OCI-LY7 (cell line): ENCODE results near the gene MAP4. TPM values are rescaled to one million over a fixed set of nuclear protein-coding genes. Genes with fewer than 3 reads are reported as not detected.

ENCODE experiments used
- BruUV-seq: library from RNA; stranded (reverse); fragments of 400-500 nt; replicated peaks from 2 replicates; lab custom pipeline; 2021; lab: Mats Ljungman, UMichigan
- CTCF ChIA-PET: fragments of 300-600 bp; sonication (Branson Sonifier 250); formaldehyde crosslinking; loops from one replicate; lab custom pipeline; 2022; ENCODE audit warnings: antibody characterized with exemption; ENCODE audit not compliant: unreplicated experiment; lab: Charles Lee
- POLR2A ChIA-PET: fragments of 300-600 bp; sonication (Branson Sonifier 250); formaldehyde crosslinking; loops from one replicate; lab custom pipeline; 2022; ENCODE audit warnings: antibody characterized with exemption; lab: Charles Lee
- DNase-seq: peaks from one replicate; pipeline ENCODE4 v3.0.0-alpha.2; 2015; ENCODE audit warnings: low spot score
- H2AFZ ChIP-seq: fragments of 200-600 bp; sonication (generic), shearing (Covaris generic); 2 replicates; pipeline ENCODE4 v1.6.1; 2014; ENCODE audit warnings: mild to moderate bottlenecking, antibody characterized with exemption, low read length, moderate library complexity
- H3K27ac ChIP-seq: fragments of 200-600 bp; sonication (generic); 2 replicates; pipeline ENCODE4 v1.5.1; 2014; ENCODE audit warnings: mixed run types, low read depth, mild to moderate bottlenecking, moderate library complexity, low read length, inconsistent platforms; ENCODE audit not compliant: poor library complexity, severe bottlenecking
- H3K36me3 ChIP-seq: fragments of 200-600 bp; sonication (generic); 2 replicates; pipeline ENCODE4 v1.6.1; 2014; ENCODE audit warnings: mild to moderate bottlenecking, antibody characterized with exemption, low read length, moderate library complexity, mixed read lengths; ENCODE audit not compliant: insufficient read depth
- H3K4me1 ChIP-seq: fragments of 200-600 bp; sonication (generic); 2 replicates; pipeline ENCODE4 v1.5.1; 2014; ENCODE audit warnings: mild to moderate bottlenecking, low read length; ENCODE audit not compliant: insufficient read depth, poor library complexity, severe bottlenecking
- H3K4me2 ChIP-seq: fragments of 200-600 bp; sonication (generic); 2 replicates; pipeline ENCODE4 v1.6.1; 2014; ENCODE audit warnings: mild to moderate bottlenecking, low read length
- H3K4me3 ChIP-seq: fragments of 200-600 bp; sonication (generic); 2 replicates; pipeline ENCODE4 v1.5.1; 2014; ENCODE audit warnings: mild to moderate bottlenecking, low read depth, low read length; ENCODE audit not compliant: poor library complexity, severe bottlenecking
- H3K79me2 ChIP-seq: fragments of 200-600 bp; sonication (generic); 2 replicates; pipeline ENCODE4 v1.6.1; 2016; ENCODE audit warnings: low read depth, mild to moderate bottlenecking, low read length, moderate library complexity, mixed read lengths; ENCODE audit not compliant: insufficient read depth
- H3K9me2 ChIP-seq: fragments of 200-600 bp; sonication (generic); 2 replicates; pipeline ENCODE4 v1.6.1; 2016; ENCODE audit warnings: mild to moderate bottlenecking, low read length, mixed read lengths; ENCODE audit not compliant: insufficient read depth
- H3K9me3 ChIP-seq: fragments of 200-600 bp; sonication (generic); 2 replicates; pipeline ENCODE4 v1.6.1; 2014; ENCODE audit warnings: mild to moderate bottlenecking, mixed run types, low read length, mixed read lengths
- H4K20me1 ChIP-seq: fragments of 200-600 bp; sonication (generic); 2 replicates; pipeline ENCODE4 v1.6.1; 2014; ENCODE audit warnings: mild to moderate bottlenecking, antibody characterized with exemption, low read length, moderate library complexity, mixed read lengths; ENCODE audit not compliant: insufficient read depth
- EZH2phosphoT487 ChIP-seq: fragments of 200-600 bp; sonication (generic); IDR thresholded peaks from 2 replicates; pipeline ENCODE4 v1.6.1; 2018; ENCODE audit warnings: low read depth, borderline replicate concordance, mild to moderate bottlenecking, mixed run types, antibody characterized with exemption, low read length, moderate library complexity, mixed read lengths
- intact Hi-C: fragments of 100-400 bp; cut with micrococcal nuclease; formaldehyde crosslinking; loops from one replicate; pipeline ENCODE4 v1.10.0; 2022; ENCODE audit not compliant: unreplicated experiment
- total RNA-seq, 2 experiments: library from RNA; depleted of rRNA in 1 of 2; stranded (reverse); fragments of >200 nt in 1 of 2; shearing (Covaris generic) in 1 of 2; gene quantifications; 2 replicates each; pipeline ENCODE4 v1.2.3, GENCODE V29; 2014 to 2022
- TF ChIP-seq, protein P1 (sequence below): fragments of 200-600 bp; sonication (generic); conservative IDR thresholded peaks from 2 replicates; pipeline ENCODE4 v1.5.1; 2014; ENCODE audit warnings: mild to moderate bottlenecking, antibody characterized with exemption, low read length, moderate library complexity, mixed read lengths

The MAP4 gene
- total RNA-seq, 2 experiments from 2014 or later = 26.1 to 78.4 TPM

DNA sequence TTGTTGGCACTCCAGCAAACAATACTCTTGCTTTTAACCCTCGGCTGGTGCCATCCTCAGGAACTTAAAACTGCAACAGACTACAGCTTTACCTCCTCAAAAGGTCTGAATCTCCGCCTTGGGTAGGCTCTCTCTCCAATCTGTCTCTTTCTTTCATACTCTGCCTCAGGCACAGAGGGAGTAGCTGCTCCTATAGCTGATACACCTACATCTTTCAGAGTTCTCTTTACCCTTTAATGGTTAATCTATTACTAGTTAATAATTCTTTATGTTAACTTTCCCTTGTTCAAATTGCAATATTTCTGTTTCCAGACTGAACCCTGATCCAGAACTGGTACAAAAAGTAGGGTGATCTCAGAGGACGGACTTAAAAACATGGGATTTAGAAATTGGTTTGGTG is 66.2 kb downstream of the MAP4 start:
- H3K4me2 ChIP-seq = no peak overlapping the region
- TF ChIP-seq EZH2phosphoT487 = no peak
- TF ChIP-seq, protein P1, sequence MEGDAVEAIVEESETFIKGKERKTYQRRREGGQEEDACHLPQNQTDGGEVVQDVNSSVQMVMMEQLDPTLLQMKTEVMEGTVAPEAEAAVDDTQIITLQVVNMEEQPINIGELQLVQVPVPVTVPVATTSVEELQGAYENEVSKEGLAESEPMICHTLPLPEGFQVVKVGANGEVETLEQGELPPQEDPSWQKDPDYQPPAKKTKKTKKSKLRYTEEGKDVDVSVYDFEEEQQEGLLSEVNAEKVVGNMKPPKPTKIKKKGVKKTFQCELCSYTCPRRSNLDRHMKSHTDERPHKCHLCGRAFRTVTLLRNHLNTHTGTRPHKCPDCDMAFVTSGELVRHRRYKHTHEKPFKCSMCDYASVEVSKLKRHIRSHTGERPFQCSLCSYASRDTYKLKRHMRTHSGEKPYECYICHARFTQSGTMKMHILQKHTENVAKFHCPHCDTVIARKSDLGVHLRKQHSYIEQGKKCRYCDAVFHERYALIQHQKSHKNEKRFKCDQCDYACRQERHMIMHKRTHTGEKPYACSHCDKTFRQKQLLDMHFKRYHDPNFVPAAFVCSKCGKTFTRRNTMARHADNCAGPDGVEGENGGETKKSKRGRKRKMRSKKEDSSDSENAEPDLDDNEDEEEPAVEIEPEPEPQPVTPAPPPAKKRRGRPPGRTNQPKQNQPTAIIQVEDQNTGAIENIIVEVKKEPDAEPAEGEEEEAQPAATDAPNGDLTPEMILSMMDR = no peak
- H3K4me1 ChIP-seq = no peaks in the 10 kb centered on the region
- POLR2A ChIA-PET = interaction anchor here (0.6 to 1.2 kb wide), 4 partner anchors 12 to 63 kb away, joined by 3 to 6 read pairs (median 4); no protein-coding TSS in a partner anchor
- H4K20me1 ChIP-seq = no peaks in the 10 kb centered on the region
- H3K4me3 ChIP-seq = no peak overlapping the region
- H3K36me3 ChIP-seq = no peaks in the 10 kb centered on the region
- H3K9me2 ChIP-seq = no peaks in the 10 kb centered on the region
- no peak overlapping the region for H2AFZ ChIP-seq
- CTCF ChIA-PET = no interaction called here
- no peaks in the 10 kb centered on the region for H3K79me2 ChIP-seq
- DNase-seq = no peak
- no peak overlapping the region for H3K27ac ChIP-seq
- no TSS peak for BruUV-seq
- intact Hi-C loops = no loop called here
- no peaks in the 10 kb centered on the region for H3K9me3 ChIP-seq

DNA sequence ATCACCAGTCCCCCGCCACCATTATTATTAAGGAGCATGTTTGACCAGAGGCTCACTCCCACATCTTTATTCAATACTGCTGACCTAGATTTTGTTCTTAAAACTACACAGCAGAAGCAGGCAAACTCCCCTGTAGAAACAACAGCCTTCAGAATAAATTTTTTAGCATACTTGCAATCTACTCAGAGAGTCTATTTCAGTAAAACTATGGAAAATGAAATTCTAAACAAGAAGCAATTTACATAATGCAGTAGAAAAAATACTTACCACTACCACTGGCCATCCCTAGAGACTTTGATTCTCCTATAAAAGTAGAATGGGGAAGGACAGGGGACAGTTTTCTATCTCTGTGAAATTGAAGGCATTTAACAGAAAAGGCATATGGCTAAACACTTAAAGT is 76.0 kb downstream of the MAP4 start:
- CTCF ChIA-PET = no interaction called here
- Histone ChIP-seq H4K20me1 (no peaks in the 10 kb centered on the region), H3K4me3 (no peak overlapping the region), H3K79me2 (no peaks in the 10 kb centered on the region), H3K9me3 (no peaks in the 10 kb centered on the region), H3K9me2 (no peaks in the 10 kb centered on the region), H3K4me2 (no peak overlapping the region), H3K4me1 (peaks cover 16% of the 10 kb centered on the region), H3K36me3 (no peaks in the 10 kb centered on the region), H3K27ac (no peak overlapping the region), H2AFZ (no peak overlapping the region)
- no TSS peak for BruUV-seq
- POLR2A ChIA-PET = no interaction called here
- intact Hi-C loops = no loop called here
- DNase-seq = no peak
- TF ChIP-seq, protein P1 = no peak
- no peak for TF ChIP-seq EZH2phosphoT487

DNA sequence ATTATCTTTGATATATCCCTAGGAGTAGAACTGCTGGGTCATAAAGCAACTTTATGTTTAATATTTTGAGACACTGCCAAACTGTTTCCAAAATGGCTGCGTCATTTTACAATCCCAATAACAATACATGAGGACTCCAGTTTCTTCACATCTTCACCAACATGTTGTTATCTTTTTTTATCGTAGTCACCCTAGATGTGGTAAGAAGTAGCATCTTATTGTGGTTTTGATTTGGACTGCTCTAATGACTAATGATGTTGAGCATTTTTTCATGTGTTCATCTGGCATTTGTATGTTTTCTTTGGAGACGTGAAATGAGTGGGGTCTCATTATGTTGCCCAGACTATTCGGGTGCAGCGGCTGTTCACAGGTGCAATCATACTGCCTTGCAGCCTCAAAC is 83.8 kb downstream of the MAP4 start:
- DNase-seq = no peak
- Histone ChIP-seq H4K20me1 (no peaks in the 10 kb centered on the region), H2AFZ (no peak overlapping the region), H3K9me3 (no peaks in the 10 kb centered on the region), H3K4me1 (no peaks in the 10 kb centered on the region), H3K4me3 (no peak overlapping the region), H3K36me3 (peaks cover 8% of the 10 kb centered on the region; the same call in 1 of the 2 replicates), H3K79me2 (no peaks in the 10 kb centered on the region), H3K4me2 (no peak overlapping the region), H3K9me2 (no peaks in the 10 kb centered on the region), H3K27ac (no peak overlapping the region)
- BruUV-seq = no TSS peak
- intact Hi-C loops = no loop called here
- no peak for TF ChIP-seq EZH2phosphoT487
- TF ChIP-seq, protein P1 = no peak
- POLR2A ChIA-PET = interaction anchor here (0.8 kb wide), 1 partner anchor 65 kb away, joined by 3 read pairs; no protein-coding TSS in a partner anchor
- CTCF ChIA-PET = no interaction called here
